Suprapubic skin (tissue), 4 donors: Measurements from ENCODE around the gene FAF1.

Experiments
- POLR2A ChIP-seq, 2 donors: fragments of 450-650 bp; IDR thresholded peaks; one replicate each; pipeline ENCODE4 v1.6.1; 2017; ENCODE audit warnings: antibody characterized with exemption in 2 of 2, mild to moderate bottlenecking in 2 of 2, moderate library complexity in 2 of 2
- POLR2AphosphoS5 ChIP-seq, 3 donors: sonication (generic); formaldehyde crosslinking; IDR thresholded peaks; one replicate each; pipeline ENCODE4 v1.6.1; 2017; ENCODE audit warnings: antibody characterized with exemption in 3 of 3
- TF ChIP-seq, protein P1 (sequence below), 2 donors: fragments of 200-600 bp in 1 of 2; fragments of 450-650 bp in 1 of 2; sonication (generic) in 1 of 2; IDR thresholded peaks; one replicate each; pipeline ENCODE4 v1.5.1; 2016 to 2019; ENCODE audit warnings: antibody characterized with exemption in 2 of 2, mild to moderate bottlenecking in 1 of 2, moderate library complexity in 1 of 2

DNA sequence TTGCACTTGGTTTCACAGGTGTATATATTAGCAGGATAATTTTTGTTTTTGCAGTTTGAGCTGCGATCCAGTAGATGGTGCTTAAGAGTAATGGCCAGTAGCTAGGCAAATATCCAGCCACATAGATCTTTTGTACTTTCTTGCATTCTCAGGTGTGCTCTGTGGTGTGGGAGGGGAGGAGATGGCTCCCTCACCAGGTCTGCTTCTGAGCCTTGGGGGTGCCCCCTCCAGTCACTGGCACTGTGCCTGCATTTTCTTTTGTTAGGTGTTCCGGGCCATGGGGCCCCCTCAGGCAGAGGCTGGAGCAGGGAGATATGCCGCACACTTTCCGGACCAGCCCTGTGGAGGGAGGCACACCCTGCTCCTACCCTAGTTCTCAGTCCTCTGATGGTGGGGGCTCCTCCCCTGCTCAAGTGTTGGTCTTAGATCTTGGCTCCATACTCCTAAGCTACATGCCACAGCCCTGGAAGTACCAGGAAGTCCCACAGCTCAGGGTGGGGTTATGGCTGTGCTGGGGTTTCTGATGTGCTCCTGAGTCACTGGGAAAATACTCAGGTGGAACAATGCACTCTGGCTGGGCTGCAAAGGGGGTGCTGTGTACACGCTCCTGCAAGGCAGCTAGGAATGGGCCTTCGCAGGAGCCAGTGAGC, 339.3 kb downstream of the FAF1 start:
- no peak for TF ChIP-seq POLR2AphosphoS5 (IDR thresholded peaks at IDR 0.05)
- no peak for TF ChIP-seq POLR2A (IDR thresholded peaks at IDR 0.05)
- TF ChIP-seq, protein P1, sequence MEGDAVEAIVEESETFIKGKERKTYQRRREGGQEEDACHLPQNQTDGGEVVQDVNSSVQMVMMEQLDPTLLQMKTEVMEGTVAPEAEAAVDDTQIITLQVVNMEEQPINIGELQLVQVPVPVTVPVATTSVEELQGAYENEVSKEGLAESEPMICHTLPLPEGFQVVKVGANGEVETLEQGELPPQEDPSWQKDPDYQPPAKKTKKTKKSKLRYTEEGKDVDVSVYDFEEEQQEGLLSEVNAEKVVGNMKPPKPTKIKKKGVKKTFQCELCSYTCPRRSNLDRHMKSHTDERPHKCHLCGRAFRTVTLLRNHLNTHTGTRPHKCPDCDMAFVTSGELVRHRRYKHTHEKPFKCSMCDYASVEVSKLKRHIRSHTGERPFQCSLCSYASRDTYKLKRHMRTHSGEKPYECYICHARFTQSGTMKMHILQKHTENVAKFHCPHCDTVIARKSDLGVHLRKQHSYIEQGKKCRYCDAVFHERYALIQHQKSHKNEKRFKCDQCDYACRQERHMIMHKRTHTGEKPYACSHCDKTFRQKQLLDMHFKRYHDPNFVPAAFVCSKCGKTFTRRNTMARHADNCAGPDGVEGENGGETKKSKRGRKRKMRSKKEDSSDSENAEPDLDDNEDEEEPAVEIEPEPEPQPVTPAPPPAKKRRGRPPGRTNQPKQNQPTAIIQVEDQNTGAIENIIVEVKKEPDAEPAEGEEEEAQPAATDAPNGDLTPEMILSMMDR (IDR thresholded peaks at IDR 0.05) = no peak
